WTC11 (cell line): ENCODE results near the gene EPDR1. TPM values are rescaled to one million over a fixed set of nuclear protein-coding genes. Genes with fewer than 3 reads are reported as not detected.

Experiments used
- ATF1 ChIP-seq: sonication (generic); formaldehyde crosslinking; IDR thresholded peaks from 2 replicates; pipeline ENCODE4 v1.8.1; 2023; ENCODE audit warnings: mild to moderate bottlenecking, moderate library complexity, missing genetic modification reagents
- E2F5 ChIP-seq: sonication (generic); formaldehyde crosslinking; IDR thresholded peaks from 2 replicates; pipeline ENCODE4 v1.8.1; 2022; ENCODE audit warnings: mild to moderate bottlenecking, moderate library complexity, missing genetic modification reagents
- ERG ChIP-seq: fragments of 250-450 bp; sonication (Bioruptor Pico); IDR thresholded peaks from 2 replicates; pipeline ENCODE4 v1.8.0; 2021; ENCODE audit warnings: mild to moderate bottlenecking
- ESRRA ChIP-seq: sonication (generic); formaldehyde crosslinking; IDR thresholded peaks from 2 replicates; pipeline ENCODE4 v1.8.1; 2022; ENCODE audit warnings: mild to moderate bottlenecking, missing genetic modification reagents, borderline replicate concordance
- ETV6 ChIP-seq: sonication (generic); formaldehyde crosslinking; IDR thresholded peaks from 2 replicates; pipeline ENCODE4 v1.8.1; 2022; ENCODE audit warnings: mild to moderate bottlenecking, missing genetic modification reagents
- FOXK1 ChIP-seq: sonication (generic); formaldehyde crosslinking; IDR thresholded peaks from 2 replicates; pipeline ENCODE4 v1.8.0; 2022; ENCODE audit warnings: mild to moderate bottlenecking, moderate library complexity, missing genetic modification reagents
- GABPB1 ChIP-seq: sonication (generic); formaldehyde crosslinking; IDR thresholded peaks from 2 replicates; pipeline ENCODE4 v1.8.1; 2023; ENCODE audit warnings: mild to moderate bottlenecking, missing genetic modification reagents
- GRHL2 ChIP-seq: fragments of 250-450 bp; sonication (Bioruptor Pico); IDR thresholded peaks from 2 replicates; pipeline ENCODE4 v1.8.0; 2022; ENCODE audit warnings: mild to moderate bottlenecking, moderate library complexity; ENCODE audit not compliant: insufficient replicate concordance, severe bottlenecking
- HMGXB4 ChIP-seq: sonication (generic); formaldehyde crosslinking; IDR thresholded peaks from 2 replicates; pipeline ENCODE4 v1.8.1; 2023; ENCODE audit warnings: mild to moderate bottlenecking, moderate library complexity, missing genetic modification reagents
- MLX ChIP-seq: sonication (generic); formaldehyde crosslinking; IDR thresholded peaks from 2 replicates; pipeline ENCODE4 v1.8.1; 2023; ENCODE audit warnings: mild to moderate bottlenecking, missing genetic modification reagents, moderate library complexity
- NFATC4 ChIP-seq: fragments of 250-450 bp; sonication (Bioruptor Pico); IDR thresholded peaks from 2 replicates; pipeline ENCODE4 v1.9.0; 2021; ENCODE audit warnings: mild to moderate bottlenecking
- SMAD3 ChIP-seq: sonication (generic); formaldehyde crosslinking; IDR thresholded peaks from 2 replicates; pipeline ENCODE4 v1.8.0; 2022; ENCODE audit warnings: missing genetic modification reagents, mild to moderate bottlenecking, borderline replicate concordance
- SMAD4 ChIP-seq: sonication (generic); formaldehyde crosslinking; IDR thresholded peaks from 2 replicates; pipeline ENCODE4 v1.8.0; 2022; ENCODE audit warnings: mild to moderate bottlenecking, missing genetic modification reagents
- SP1 ChIP-seq: sonication (generic); formaldehyde crosslinking; conservative IDR thresholded peaks from 2 replicates; pipeline ENCODE4 v1.8.1; 2022; ENCODE audit warnings: missing genetic modification reagents
- TEAD4 ChIP-seq: sonication (generic); formaldehyde crosslinking; IDR thresholded peaks from 2 replicates; pipeline ENCODE4 v1.8.0; 2022; ENCODE audit warnings: mild to moderate bottlenecking, missing genetic modification reagents
- TP53 ChIP-seq: sonication (generic); formaldehyde crosslinking; IDR thresholded peaks from 2 replicates; pipeline ENCODE4 v1.8.1; 2023; ENCODE audit warnings: mild to moderate bottlenecking, missing genetic modification reagents
- ZBTB21 ChIP-seq: sonication (generic); formaldehyde crosslinking; IDR thresholded peaks from 2 replicates; pipeline ENCODE4 v1.8.1; 2023; ENCODE audit warnings: mild to moderate bottlenecking, missing genetic modification reagents, borderline replicate concordance
- ZNF423 ChIP-seq: fragments of 250-450 bp; sonication (Bioruptor Pico); IDR thresholded peaks from 2 replicates; pipeline ENCODE4 v2.1.2; 2022; ENCODE audit warnings: mild to moderate bottlenecking, moderate library complexity
- ZNF512 ChIP-seq: sonication (generic); formaldehyde crosslinking; IDR thresholded peaks from 2 replicates; pipeline ENCODE4 v1.8.1; 2022; ENCODE audit warnings: missing genetic modification reagents, borderline replicate concordance
- ZNF532 ChIP-seq: fragments of 250-450 bp; sonication (Bioruptor Pico); IDR thresholded peaks from 2 replicates; pipeline ENCODE4 v1.9.0; 2021; ENCODE audit warnings: mild to moderate bottlenecking, borderline replicate concordance
- total RNA-seq: library from RNA; stranded (reverse); gene quantifications from 3 replicates; pipeline ENCODE4 v1.2.3, GENCODE V29; 2021
- TF ChIP-seq, protein P1 (sequence below): sonication (generic); formaldehyde crosslinking; IDR thresholded peaks from 2 replicates; pipeline ENCODE4 v1.8.0; 2022; ENCODE audit warnings: missing genetic modification reagents
- TF ChIP-seq, protein P2 (sequence below): sonication (generic); formaldehyde crosslinking; IDR thresholded peaks from 2 replicates; pipeline ENCODE4 v1.8.0; 2023; ENCODE audit warnings: missing genetic modification reagents

EPDR1 gene
- total RNA-seq, 1 experiment from 2014 or later = 7.4 TPM

DNA sequence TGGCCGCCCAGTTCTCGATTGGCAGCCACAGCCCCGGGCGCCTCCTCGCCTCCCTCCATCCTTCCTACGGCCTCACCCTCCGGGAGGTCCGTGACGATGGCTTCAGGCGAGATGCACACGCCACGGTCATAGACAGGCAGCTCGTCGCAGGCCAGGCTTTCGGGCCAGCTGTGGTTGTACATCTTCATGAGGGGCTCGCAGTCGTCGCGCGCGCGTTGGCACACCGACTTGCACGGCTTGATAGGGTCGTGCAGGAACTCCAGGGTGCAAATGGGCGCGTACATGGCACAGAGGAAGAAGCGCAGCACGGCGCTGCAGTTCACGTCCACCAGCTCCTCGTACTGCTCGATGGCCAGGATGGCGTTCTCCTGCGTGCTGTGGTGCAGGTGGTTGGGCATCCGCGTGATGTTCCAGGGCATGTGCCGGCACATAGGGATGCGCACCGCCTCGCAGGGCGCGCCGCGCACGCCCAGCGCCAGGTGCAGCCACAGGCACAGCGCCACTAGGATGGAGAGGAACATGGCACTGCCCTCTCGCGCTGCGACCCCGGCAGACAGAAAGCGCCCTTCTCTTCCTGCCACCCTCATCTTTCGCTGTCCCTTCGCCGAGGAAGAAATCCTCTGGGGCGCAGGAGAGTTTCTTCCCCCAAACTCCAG is 4.3 kb upstream of the EPDR1 start (continued):
- TF ChIP-seq ZNF512 (CRISPR knock-in tag) = 0 out of 2 replicates have a peak, but pooled peaks have one; percentile 23
- TF ChIP-seq SP1 (CRISPR knock-in tag) = no peak
- 0 out of 2 replicates have a peak, but pooled peaks have one; percentile 31 for TF ChIP-seq MLX (CRISPR knock-in tag)
- TF ChIP-seq, protein P1, sequence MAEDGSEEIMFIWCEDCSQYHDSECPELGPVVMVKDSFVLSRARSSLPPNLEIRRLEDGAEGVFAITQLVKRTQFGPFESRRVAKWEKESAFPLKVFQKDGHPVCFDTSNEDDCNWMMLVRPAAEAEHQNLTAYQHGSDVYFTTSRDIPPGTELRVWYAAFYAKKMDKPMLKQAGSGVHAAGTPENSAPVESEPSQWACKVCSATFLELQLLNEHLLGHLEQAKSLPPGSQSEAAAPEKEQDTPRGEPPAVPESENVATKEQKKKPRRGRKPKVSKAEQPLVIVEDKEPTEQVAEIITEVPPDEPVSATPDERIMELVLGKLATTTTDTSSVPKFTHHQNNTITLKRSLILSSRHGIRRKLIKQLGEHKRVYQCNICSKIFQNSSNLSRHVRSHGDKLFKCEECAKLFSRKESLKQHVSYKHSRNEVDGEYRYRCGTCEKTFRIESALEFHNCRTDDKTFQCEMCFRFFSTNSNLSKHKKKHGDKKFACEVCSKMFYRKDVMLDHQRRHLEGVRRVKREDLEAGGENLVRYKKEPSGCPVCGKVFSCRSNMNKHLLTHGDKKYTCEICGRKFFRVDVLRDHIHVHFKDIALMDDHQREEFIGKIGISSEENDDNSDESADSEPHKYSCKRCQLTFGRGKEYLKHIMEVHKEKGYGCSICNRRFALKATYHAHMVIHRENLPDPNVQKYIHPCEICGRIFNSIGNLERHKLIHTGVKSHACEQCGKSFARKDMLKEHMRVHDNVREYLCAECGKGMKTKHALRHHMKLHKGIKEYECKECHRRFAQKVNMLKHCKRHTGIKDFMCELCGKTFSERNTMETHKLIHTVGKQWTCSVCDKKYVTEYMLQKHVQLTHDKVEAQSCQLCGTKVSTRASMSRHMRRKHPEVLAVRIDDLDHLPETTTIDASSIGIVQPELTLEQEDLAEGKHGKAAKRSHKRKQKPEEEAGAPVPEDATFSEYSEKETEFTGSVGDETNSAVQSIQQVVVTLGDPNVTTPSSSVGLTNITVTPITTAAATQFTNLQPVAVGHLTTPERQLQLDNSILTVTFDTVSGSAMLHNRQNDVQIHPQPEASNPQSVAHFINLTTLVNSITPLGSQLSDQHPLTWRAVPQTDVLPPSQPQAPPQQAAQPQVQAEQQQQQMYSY (CRISPR knock-in tag) = peak; percentile 79
- TF ChIP-seq HMGXB4 (CRISPR knock-in tag) = 0 out of 2 replicates have a peak, but pooled peaks have one; percentile 11
- TF ChIP-seq E2F5 (CRISPR knock-in tag) = peak; percentile 60; the same call in 1 of the 2 replicates
- TF ChIP-seq SMAD3 (CRISPR knock-in tag) = peak; percentile 95
- TF ChIP-seq FOXK1 (CRISPR knock-in tag) = peak; percentile 85
- TF ChIP-seq TEAD4 = peak; percentile 97
- peak; percentile 96 for TF ChIP-seq SMAD4 (CRISPR knock-in tag)
- no peak for TF ChIP-seq ERG
- peak; percentile 94 for TF ChIP-seq TP53 (CRISPR knock-in tag)
- TF ChIP-seq NFATC4 (CRISPR knock-in tag) = no peak
- TF ChIP-seq GABPB1 (CRISPR knock-in tag) = no peak
- peak; percentile 76; the same call in 1 of the 2 replicates for TF ChIP-seq ETV6 (CRISPR knock-in tag)
- TF ChIP-seq ATF1 = peak; percentile 93; the same call in 1 of the 2 replicates
- TF ChIP-seq, protein P2, sequence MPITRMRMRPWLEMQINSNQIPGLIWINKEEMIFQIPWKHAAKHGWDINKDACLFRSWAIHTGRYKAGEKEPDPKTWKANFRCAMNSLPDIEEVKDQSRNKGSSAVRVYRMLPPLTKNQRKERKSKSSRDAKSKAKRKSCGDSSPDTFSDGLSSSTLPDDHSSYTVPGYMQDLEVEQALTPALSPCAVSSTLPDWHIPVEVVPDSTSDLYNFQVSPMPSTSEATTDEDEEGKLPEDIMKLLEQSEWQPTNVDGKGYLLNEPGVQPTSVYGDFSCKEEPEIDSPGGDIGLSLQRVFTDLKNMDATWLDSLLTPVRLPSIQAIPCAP = peak; percentile 95
- TF ChIP-seq ZNF532 (CRISPR knock-in tag) = no peak
- no peak for TF ChIP-seq GRHL2 (CRISPR knock-in tag)
- no peak for TF ChIP-seq ZNF423 (CRISPR knock-in tag)
- peak; percentile 88; the same call in 1 of the 2 replicates for TF ChIP-seq ESRRA (CRISPR knock-in tag)
- TF ChIP-seq ZBTB21 (CRISPR knock-in tag) = peak; percentile 84
